Psoas muscle (tissue), 8 donors: ENCODE data around the gene BRF1. TPM values are rescaled to one million over a fixed set of nuclear protein-coding genes. Genes with fewer than 3 reads are reported as not detected.
A peak's percentile ranks its signal among the peaks of the same experiment; 100 is the strongest.
"Not testable (repeated sequence)": the region's sequence is repeated elsewhere in the genome, so short reads cannot be mapped to it uniquely, and the experiment has no call there.

ENCODE experiments used
- ATAC-seq, 4 donors: fragments of 200-7000 bp; cut with Tn5 transposase; one replicate each; pipeline ENCODE4 v1.9.1; 2020; ENCODE audit warnings: moderate library complexity in 3 of 4, mild to moderate bottlenecking in 2 of 4
- DNase-seq, 2 donors: peaks; one replicate each; pipeline ENCODE4 v3.0.0-alpha.2; 2020
- H3K27ac ChIP-seq: fragments of 200-600 bp; one replicate; pipeline ENCODE4 v1.8.0; 2022
- H3K27me3 ChIP-seq, 3 donors: fragments of 200-600 bp in 1 of 3; one replicate each; pipeline versions ENCODE4 v1.6.1 to v1.8.0; 2013 to 2022; ENCODE audit warnings: low read length in 2 of 3, mild to moderate bottlenecking in 2 of 3, moderate library complexity in 1 of 3; ENCODE audit not compliant: insufficient read depth in 3 of 3
- H3K36me3 ChIP-seq, 2 donors: fragments of 200-600 bp in 1 of 2; one replicate each; pipeline versions ENCODE4 v1.6.1 to v1.8.0; 2013 to 2022; ENCODE audit warnings: low read depth in 1 of 2, mild to moderate bottlenecking in 1 of 2, moderate library complexity in 1 of 2; ENCODE audit not compliant: insufficient read depth in 1 of 2
- H3K4me1 ChIP-seq: fragments of 200-600 bp; one replicate; pipeline ENCODE4 v1.8.0; 2022
- H3K4me3 ChIP-seq: fragments of 200-600 bp; one replicate; pipeline ENCODE4 v1.8.0; 2022; ENCODE audit warnings: mild to moderate bottlenecking
- H3K9me3 ChIP-seq: fragments of 200-600 bp; one replicate; pipeline ENCODE4 v1.8.0; 2022
- CTCF ChIP-seq: fragments of 200-600 bp; IDR thresholded peaks from one replicate; pipeline ENCODE4 v1.8.0; 2022; ENCODE audit warnings: antibody characterized with exemption
- WGBS, 3 donors: extraction: QIAGEN DNeasy Blood & Tissue Kit; methylation state at CpG; one replicate each; pipeline versions ENCODE4 v1.1.6 to v1.1.7; 2013; 5-methylcytosine and 5-hydroxymethylcytosine counted together
- intact Hi-C, 2 donors: fragments of 100-400 bp; cut with DNase I; formaldehyde crosslinking; loops; one replicate each; pipeline versions ENCODE4 v1.11.0 to v1.14.2; 2022
- polyA plus RNA-seq, 3 donors: library from polyadenylated mRNA; stranded (reverse); fragments of 200-250 nt; gene quantifications; one replicate each; pipeline ENCODE4 v1.2.3, GENCODE V29; 2013
- total RNA-seq, 4 donors: library from RNA; stranded (reverse); fragmentation: NEBNext Ultra II Directional in 2 of 4; extraction: Animal tissue kit (Norgen Biotek cat#: 25700) in 2 of 4; gene quantifications; one replicate each; pipeline versions ENCODE4 v1.2.1 to v1.2.4, GENCODE V29; 2021 to 2023
- donor health status: healthy with polysubstance abuse.
- donor health status: DM: no; HTN: no; CAD: no; lungs with moderate emphysema.
- donor health status: Bipolar disorder and iron deficiency.
- donor health status: healthy.
- donor health status: DM: yes; HTN: yes; CAD: no.
- donor health status: DM: no; HTN: no; CAD: no.
- donor health status: DM: no; HTN: no; CAD: no.
- donor health status: DM: yes; HTN: yes; CAD: no.

BRF1 gene
- total and polyA plus RNA-seq, 7 donors: 12.9 to 26.2 (median 17.1) TPM

GRCh38 chr14:105279642-105280361 is 21.0 kb downstream of the BRF1 start:
- intact Hi-C loops: loop anchor here in 1 of 2 donors (5.0 kb wide), 1 partner anchor 78 kb away; no protein-coding TSS in a partner anchor
- TF ChIP-seq CTCF: no peak
- DNase-seq: no peak
- H3K4me3 ChIP-seq: no peak overlapping the region
- no peak overlapping the region for H3K27ac ChIP-seq
- no peaks in the 10 kb centered on the region for H3K36me3 ChIP-seq
- no peaks in the 10 kb centered on the region for H3K9me3 ChIP-seq
- H3K4me1 ChIP-seq: peaks cover 26% of the 10 kb centered on the region
- H3K27me3 ChIP-seq: no peaks in the 10 kb centered on the region
- 90 to 92% (median 92%) methylated on average over 18 of the region's 18 CpGs for WGBS, 3 donors
- no peak for ATAC-seq

GRCh38 chr14:105277448-105277847 is 23.4 kb downstream of the BRF1 start:
- H3K27ac ChIP-seq, H3K36me3 ChIP-seq, H3K4me3 ChIP-seq, DNase-seq, H3K9me3 ChIP-seq, intact Hi-C loops, ATAC-seq, H3K27me3 ChIP-seq: not testable (repeated sequence)
- WGBS, 3 donors: 31 to 100% (median 100%) methylated on average over 3 of the region's 4 CpGs
- H3K4me1 ChIP-seq: peaks cover 26% of the 10 kb centered on the region

- Histone ChIP-seq H3K27ac (peak overlapping the region; percentile 63), H3K4me1 (peaks cover 17% of the 10 kb centered on the region), H3K4me3 (no peak overlapping the region), H3K27me3 (no peaks in the 10 kb centered on the region), H3K9me3 (no peaks in the 10 kb centered on the region), H3K36me3 (no peaks in the 10 kb centered on the region)
- intact Hi-C loops: no loop called here
- DNase-seq (peak; percentile 56 to 70), ATAC-seq (peak; percentile 88 to 95 (median 93))
- no peak for TF ChIP-seq CTCF
- 30 to 54% (median 31%) methylated on average over 16 of the region's 16 CpGs for WGBS, 3 donors
Measured at GRCh38 chr14:105275267-105275946, 25.4 kb downstream of the BRF1 start.

GRCh38 chr14:105274637-105275036 is 26.2 kb downstream of the BRF1 start:
- ATAC-seq (no peak), DNase-seq (no peak)
- 78 to 89% (median 83%) methylated on average over 6 of the region's 6 CpGs for WGBS, 3 donors
- no peaks in the 10 kb centered on the region for H3K27me3 ChIP-seq
- H3K4me1 ChIP-seq: peaks cover 17% of the 10 kb centered on the region
- intact Hi-C loops: loop anchor here in 1 of 2 donors (5.0 kb wide), 1 partner anchor 78 kb away; no protein-coding TSS in a partner anchor
- no peak for TF ChIP-seq CTCF
- no peak overlapping the region for H3K27ac ChIP-seq
- H3K4me3 ChIP-seq: no peak overlapping the region
- H3K36me3 ChIP-seq: no peaks in the 10 kb centered on the region
- no peaks in the 10 kb centered on the region for H3K9me3 ChIP-seq

- DNase-seq: no peak
Measured at GRCh38 chr14:105273062-105273461, 27.7 kb downstream of the BRF1 start.

More at GRCh38 chr14:105273062-105273461, 27.7 kb downstream of the BRF1 start:
- Histone ChIP-seq H3K27me3 (no peaks in the 10 kb centered on the region), H3K36me3 (no peaks in the 10 kb centered on the region), H3K4me3 (no peak overlapping the region), H3K27ac (no peak overlapping the region), H3K4me1 (peaks cover 20% of the 10 kb centered on the region), H3K9me3 (no peaks in the 10 kb centered on the region)
- TF ChIP-seq CTCF: no peak
- WGBS, 3 donors: 78 to 94% (median 88%) methylated on average over 12 of the region's 12 CpGs
- no peak for ATAC-seq
- intact Hi-C loops: loop anchor here in 1 of 2 donors (5.0 kb wide), 1 partner anchor 79 kb away; no protein-coding TSS in a partner anchor
